RWPE1 (cell line): ENCODE measurements around the gene MAP2K7.

ENCODE experiments used
- CTCF ChIA-PET: fragments of 350-600 bp; sonication (Branson Sonifier 250); formaldehyde crosslinking; extraction: SDS; loops from one replicate; lab custom pipeline; 2021; lab: Yijun Ruan, JAX
- POLR2A ChIA-PET: fragments of 400-600 bp; formaldehyde crosslinking; extraction: SDS; loops from one replicate; lab custom pipeline; 2020; ENCODE audit warnings: antibody characterized with exemption; ENCODE audit not compliant: low non-redundant PET; lab: Yijun Ruan, JAX
- DNase-seq: peaks from one replicate; pipeline ENCODE4 v3.0.0; 2012; ENCODE audit warnings: low spot score
- H3K27ac ChIP-seq: fragments of 450-650 bp; 2 replicates; pipeline ENCODE4 v1.5.1; 2017
- CTCF ChIP-seq: fragments of 450-650 bp; conservative IDR thresholded peaks from 2 replicates; pipeline ENCODE4 v1.5.1; 2017; ENCODE audit warnings: low read depth, mild to moderate bottlenecking

Gene MAP2K7

DNA sequence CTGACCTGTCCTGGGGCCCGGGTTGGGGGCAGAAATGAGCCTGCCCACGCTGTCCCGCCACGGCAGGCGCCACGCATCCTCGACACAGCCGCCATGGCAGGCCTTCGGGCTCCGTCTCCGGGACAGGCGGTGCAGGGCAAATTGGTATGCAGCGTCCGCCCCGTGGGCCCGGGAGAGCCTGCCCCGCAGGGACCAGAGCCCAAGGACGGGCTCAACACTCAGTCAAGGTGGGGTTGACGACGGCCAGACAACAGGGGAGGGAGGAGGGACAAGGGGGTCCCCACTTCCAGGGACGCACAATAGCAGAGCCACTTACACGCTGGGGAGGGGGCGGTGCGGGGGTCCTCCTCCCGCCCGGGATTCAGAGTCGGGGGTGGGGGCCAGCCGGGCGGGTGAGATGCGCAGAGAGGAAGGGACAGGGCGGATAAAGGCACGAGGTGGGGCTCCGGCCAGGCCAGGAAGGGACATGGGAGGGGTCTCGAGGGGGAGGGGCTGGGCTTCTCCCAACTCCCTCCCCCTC, 21.0 kb downstream of the MAP2K7 start:
- ChIA-PET CTCF (interaction anchor here (0.6 kb wide), 1 partner anchor 161 kb away, joined by 5 read pairs; no protein-coding TSS in a partner anchor), POLR2A (no interaction called here)
- no peak overlapping the region; the same call in 1 of the 2 replicates for H3K27ac ChIP-seq
- no peak for TF ChIP-seq CTCF
- no peak for DNase-seq

DNA sequence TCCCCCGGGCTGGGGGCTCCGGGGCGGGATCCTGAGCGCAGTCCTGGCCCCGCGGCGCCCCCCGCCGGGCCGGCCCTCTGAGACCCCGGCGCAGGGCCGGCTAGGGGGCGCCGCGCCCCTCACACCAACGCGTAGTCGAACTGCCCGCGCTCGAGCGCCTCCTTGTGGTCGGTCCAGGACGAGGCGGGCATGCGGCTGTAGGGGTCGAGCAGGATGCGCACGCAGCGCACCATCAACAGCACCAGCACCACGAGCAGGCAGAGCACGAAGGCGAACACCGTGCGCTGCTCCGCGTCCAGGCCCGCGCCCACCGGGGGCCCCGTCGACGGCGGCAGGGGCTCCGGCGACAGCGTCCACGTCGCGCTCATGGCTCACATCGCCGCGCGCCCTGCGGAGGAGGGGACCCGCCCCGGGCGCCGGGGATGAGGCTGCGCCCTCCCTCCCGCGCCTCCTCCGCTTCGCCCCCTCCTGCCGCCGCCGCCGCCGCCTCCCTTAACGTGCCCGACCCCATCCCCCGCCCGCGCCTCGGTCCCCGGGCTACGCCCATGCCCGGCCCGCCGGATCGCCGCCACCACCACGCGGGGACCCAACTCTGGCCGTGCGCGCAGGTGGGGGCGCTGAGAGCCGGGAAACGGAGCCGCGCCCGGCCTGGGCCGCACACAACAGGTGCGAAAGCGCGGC, 21.6 kb downstream of the MAP2K7 start:
- ChIA-PET CTCF (no interaction called here), POLR2A (no interaction called here)
- peak; percentile 78 for TF ChIP-seq CTCF
- H3K27ac ChIP-seq: peak overlapping the region; percentile 95; the same call in 1 of the 2 replicates
- peak; percentile 53 for DNase-seq

DNA sequence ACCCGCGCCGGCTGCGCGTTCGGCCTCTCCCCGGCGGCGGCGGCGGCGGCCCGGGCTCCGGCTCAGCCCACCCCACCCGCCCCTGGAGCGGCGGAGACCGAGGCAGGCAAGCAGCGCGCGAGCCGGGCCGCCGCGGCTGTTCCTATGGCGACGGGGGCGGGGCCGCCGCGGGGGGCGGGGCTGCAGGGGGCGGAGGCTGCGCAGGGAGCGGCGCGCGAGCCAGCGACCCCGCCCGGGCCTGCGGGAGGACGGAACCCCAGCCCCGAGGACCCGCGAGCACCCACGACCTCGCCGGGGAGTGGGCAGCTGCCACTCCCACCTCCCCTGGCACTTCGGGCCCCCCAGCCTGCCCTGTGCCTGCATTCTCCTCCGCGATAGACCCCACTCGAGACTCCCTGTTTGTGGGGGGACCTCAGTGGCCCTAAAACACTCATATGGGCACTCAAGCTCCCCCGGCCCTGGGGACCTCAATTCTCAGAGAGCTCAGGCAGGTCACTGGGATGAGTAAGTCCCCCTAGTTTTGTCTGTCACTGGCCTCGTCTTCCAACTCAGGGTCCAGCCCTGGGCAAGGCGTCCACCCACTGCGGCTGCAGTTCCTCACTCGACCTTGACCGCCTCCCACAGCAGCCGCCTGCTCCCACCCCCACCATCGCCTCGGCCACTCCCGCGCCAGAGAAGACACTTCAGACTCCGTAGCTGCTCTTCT, 22.5 kb downstream of the MAP2K7 start, which contains the start of gene CTXN1:
Gene CTXN1, minus strand, starts transcription at position 115 of the 706 bp plus-strand sequence. CDS start 597 bp downstream, outside the sequence.
- ChIA-PET CTCF (no interaction called here), POLR2A (no interaction called here)
- peak within 1 kb of the TSS; percentile 95 for H3K27ac ChIP-seq
- peak; percentile 70 for DNase-seq
- TF ChIP-seq CTCF: no peak

DNA sequence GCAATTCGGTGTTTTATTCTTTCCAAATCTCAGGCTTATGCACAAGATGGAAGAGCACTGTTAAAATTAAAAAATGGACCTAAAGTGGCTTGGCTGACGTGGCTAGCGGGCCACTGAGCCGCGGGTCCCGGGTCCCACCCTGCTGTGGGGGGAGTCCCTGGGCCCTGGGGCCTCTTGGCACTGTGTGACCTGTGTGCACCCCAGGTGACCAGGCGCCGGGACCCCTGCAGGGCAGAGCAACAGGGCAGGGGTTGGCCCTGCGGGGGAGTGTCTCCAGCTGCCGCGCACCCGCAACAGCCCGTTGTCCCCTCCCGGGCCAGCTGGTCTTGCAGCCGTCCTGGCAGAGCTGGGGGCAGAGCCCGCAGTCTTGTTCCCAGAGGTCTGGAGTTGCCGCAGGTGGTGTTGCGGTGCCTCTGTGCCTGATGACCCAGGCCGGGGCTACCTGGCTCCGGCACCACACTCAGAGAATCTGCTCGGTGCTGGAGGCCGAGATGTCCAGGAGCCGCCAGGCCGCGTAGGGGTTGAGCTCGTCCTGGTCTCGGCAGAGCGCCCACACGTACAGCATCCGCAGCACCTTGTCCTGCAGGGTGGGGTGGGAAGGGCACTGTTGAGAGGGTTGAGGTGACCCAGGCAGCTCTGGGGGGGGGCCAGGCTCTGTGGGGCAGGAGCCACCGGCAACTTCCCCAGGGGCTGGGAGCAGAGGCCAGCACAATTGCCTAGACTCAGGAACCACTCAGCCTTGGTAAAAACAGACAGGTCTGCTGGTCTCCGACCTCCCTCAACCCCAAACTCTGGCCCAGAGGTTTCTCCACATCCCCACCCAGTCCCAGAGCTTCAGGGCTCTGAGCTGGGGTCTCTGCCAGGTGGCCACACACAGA, 23.3 kb downstream of the MAP2K7 start:
- peak overlapping the region; percentile 95 for H3K27ac ChIP-seq
- ChIA-PET CTCF (no interaction called here), POLR2A (no interaction called here)
- no peak for TF ChIP-seq CTCF
- no peak for DNase-seq

DNA sequence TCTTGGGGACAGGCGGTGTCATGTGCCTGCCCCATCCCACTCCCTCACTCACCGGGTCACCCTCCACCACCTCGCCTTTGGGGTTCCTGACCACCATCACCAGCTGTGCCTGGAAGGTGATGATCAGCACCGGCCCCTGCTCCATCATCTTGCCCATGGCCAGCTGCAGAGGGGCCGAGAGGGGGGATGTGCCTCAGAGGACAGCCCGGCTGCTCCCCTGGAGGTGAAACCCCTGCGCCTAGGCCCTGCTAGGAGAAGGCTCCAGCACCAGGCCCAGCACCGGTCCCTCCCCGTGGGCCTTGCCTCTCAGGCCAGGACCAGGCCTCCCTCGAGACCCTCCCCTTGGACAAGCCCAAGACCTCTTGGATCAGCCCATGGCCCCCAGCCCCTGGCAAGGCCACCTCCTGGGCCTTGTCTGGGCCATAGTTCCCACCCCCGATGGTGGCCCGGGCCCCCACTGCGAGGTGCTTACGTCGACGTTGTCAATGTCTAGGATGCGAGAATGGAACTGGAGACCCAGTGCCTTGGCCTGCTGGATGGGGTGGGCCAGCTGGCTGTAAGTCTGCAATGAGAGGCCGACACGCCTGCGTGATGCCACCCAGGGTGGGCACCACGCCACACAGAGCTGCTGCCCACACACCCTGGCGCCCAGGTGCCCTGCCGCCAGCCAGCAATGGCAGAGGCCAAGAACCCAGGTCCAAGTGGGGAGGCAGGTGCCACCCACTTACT, 24.1 kb downstream of the MAP2K7 start:
- DNase-seq: no peak
- CTCF ChIA-PET: no interaction called here
- no peak for TF ChIP-seq CTCF
- peak overlapping the region; percentile 95 for H3K27ac ChIP-seq
- POLR2A ChIA-PET: no interaction called here
